Ammon's horn (tissue), 1 donor: ENCODE data around the gene VPS13D.
A peak's percentile ranks its signal among the peaks of the same experiment; 100 is the strongest.

ENCODE experiments used
- DNase-seq: peaks from one replicate; pipeline ENCODE4 v3.0.0-alpha.2; 2016; ENCODE audit warnings: low spot score

VPS13D gene

GRCh38 chr1:12495725-12496124 lies 265.9 kb downstream of the VPS13D start:
- no peak for DNase-seq

DNA sequence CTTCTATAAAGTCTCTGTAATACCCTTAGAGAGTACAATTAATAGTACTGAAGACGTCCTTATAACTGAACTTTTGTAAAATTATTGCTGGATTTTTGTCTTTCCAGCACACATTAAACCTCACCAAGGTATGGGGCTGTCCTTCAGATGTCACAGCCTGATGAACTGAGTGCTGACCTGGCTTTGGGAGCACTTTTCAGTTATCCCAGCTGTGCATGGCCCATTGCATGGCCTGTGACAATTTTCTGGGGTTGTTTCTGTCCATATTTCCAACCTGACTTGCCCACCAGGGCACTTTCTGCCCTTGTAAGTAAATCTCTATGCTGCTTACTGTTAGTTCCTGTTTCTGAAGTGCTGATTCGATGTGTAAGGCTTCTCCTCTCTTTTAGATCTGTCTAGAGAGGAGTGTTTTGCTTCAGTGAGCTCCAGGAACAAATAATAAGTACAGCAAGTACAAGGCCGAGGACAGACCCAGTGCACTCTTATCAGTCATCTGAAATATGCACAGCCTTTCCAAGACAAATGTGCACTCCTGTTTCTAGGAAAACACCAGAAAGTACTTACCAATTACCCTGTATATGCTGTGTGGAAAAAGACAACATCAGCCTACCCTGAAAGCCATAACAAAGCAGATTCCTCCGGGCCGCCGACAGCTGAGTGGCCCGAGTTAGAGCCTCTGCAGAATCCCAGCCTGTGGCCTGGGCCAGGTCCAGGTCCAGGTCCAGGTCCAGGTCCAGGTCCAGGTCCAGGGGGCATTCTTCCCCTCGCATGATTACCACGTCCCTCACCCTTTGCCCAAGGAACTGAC lies 266.5 kb downstream of the VPS13D start:
- DNase-seq = no peak

GRCh38 chr1:12499539-12500240 lies 269.9 kb downstream of the VPS13D start:
- no peak for DNase-seq

- DNase-seq = no peak
These were observed 271.8 kb downstream of the VPS13D start for GRCh38 chr1:12501661-12502060.

DNA sequence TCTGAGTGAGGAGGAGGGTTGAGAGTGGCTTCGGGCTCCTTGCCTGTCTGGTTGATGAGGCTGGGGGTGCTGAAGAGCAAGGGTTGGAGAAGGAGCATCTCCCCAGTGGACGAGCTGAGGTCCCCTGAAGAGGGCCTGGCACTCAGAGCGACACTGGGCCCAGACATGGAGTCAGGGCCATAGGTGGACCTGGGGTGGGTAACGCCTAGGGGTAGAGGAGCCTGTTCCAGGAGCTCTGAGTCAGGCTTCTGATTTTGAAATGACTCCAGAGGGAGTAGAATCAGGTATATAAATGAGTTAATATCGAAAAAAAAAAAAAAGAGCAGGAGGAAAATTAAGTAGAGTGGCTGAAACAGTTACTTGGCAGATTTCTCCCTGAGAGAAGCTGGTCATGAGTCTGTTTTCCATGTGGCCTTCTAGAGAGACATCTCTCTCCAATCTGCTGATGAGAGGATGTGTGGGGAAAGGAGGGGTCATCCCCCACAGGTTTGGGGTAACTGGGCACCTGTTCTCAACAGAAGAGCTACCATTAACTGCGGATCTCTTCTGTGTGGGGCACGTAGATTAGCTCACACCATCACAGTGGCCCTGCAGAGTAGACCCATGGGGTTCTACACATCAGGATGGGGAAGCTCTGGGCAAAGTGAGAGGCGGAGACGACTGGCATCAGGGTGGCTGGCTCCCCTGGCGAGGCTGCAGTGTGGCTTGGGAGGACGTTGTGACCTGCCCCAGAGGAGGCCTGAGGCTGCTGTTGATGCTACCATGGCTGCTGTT lies 272.7 kb downstream of the VPS13D start:
- no peak for DNase-seq

- DNase-seq = no peak
These were observed 273.9 kb downstream of the VPS13D start for GRCh38 chr1:12503709-12504108.

- no peak for DNase-seq
These were observed 274.8 kb downstream of the VPS13D start for GRCh38 chr1:12504601-12505000.

- DNase-seq = no peak
These were observed 275.4 kb downstream of the VPS13D start for GRCh38 chr1:12505231-12505630.

DNA sequence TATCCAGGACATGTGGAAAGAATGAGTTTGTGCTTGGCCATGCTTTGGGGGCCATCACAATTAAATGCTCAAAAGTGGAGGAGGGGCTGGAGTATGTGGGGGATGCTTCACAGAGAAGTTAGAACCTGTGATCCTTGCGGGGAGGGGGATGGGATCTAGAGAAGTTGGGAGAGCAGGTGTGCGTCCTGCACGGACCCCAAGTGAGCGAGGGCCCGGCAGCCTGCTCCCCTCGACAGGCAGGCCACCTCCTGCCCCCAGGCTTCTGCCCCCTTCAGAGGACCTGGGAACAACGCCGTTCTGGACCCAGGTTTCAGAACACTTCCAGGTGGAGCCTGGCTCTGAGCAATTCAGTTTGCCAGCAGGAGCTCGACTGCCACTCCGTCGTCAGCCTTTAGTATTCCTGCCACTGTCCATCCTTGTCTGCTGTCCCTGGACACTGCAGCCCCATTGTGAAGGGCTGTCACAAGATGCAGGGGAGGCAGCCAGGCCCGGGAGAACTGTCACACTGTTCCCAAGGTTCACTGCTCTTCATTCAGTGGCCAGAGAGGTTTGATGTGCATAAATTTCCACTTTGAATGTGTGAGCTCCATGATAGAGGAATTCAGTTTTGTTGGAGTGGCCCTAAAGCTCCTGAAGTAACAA lies 275.9 kb downstream of the VPS13D start:
- peak; percentile 66 for DNase-seq

- DNase-seq = no peak
These were observed 276.8 kb downstream of the VPS13D start for GRCh38 chr1:12506281-12507280.

GRCh38 chr1:12507631-12508030 lies 277.8 kb downstream of the VPS13D start:
- DNase-seq = no peak

DNA sequence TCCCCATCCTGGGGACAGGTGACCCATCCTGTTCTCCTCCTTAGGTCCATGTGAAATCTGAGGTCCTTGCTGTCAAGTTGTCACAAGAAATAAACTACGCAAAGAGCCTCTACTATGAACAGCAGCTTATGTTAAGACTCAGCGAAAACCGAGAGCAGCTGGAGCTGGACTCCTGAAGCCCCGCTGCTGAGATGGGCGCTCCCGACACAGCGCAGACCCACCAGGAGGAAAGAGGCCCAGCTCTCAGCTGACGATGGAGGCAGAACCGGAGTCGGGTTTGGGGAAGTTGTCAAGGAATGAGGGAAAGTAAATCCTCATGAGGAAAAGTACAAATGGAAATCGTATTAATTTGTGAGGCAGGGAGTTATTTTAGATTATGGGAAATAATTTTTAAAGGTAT lies 279.0 kb downstream of the VPS13D start:
- no peak for DNase-seq

DNA sequence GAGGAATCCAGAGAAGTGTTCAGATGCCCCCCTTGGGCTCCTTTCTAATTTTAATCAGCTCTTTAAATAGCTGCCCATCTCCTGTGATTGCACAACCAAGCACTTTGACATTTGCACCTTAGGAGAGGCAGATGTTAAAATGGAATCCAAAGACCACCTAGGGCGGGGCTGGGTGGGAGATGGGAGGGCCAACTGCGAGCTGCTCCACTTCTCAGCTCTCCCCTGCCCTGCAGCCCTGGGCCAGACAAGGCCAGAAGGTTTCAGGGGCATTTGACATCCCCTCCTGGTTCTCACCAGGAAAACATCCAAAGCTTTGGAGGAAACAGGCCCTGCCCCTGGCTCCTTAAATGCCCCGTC lies 281.3 kb downstream of the VPS13D start:
- DNase-seq = no peak

DNA sequence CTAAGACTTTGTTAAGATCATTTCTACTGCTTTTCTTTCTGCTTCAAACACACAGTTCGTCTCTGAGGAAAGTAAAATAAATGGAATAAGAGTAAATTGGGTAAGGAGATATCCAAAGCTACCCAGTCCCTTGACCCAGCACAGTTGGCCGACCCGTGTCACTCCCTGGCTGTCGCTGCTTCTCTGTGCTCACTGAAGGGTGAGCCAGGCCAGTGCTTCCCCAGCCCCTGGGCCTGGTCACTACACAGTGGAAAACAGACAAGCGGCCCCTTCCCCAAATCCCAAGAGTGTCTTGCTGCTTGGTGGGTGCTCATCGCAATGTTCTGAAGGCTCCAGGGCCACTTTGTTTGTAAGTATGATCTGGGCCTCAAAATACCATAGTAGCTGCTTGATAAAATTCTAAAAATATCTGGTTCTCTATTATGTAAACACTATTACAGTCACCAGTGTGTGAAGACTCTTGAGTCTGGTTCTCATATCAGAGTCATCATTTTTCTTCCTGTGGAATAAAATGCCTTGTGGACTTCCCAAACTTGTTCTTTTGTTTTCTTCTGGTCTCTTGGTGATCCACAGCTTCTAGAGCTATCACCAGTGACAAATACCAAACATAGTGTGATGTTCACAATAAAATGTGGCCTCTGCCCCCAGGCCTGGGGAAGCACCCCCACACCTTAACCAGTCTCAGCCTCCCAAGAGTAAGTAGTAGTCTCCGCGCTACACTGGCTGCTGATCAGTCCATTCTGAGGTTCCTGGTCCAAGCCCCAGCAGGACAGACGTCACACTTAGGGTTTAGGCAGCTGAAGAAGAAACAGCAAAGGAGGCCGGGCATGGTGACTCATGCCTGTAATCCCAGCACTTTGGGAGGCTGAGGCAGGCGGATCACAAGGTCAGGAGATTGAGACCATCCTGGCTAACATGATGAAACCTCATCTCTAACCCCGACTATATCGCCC lies 282.0 kb downstream of the VPS13D start:
- no peak for DNase-seq

DNA sequence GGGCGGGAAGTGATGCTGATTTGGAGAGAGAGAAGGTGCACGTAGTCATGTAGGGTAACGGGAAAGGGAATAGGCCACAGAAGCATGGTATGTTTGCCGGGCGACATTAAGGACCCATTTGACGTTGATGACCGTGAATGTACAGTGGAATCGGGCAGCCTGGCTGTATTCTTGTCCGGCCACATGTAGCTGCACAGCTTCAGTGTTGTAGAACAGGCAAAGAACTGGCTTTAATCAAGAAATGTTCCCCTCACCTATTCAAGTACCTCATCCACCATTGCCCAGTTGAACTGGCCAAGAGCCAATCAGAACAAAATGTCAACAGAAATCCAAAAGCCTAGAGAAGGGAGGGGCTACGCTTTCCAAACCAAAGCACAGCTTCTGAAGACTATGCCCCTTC lies 283.4 kb downstream of the VPS13D start:
- DNase-seq = no peak

DNA sequence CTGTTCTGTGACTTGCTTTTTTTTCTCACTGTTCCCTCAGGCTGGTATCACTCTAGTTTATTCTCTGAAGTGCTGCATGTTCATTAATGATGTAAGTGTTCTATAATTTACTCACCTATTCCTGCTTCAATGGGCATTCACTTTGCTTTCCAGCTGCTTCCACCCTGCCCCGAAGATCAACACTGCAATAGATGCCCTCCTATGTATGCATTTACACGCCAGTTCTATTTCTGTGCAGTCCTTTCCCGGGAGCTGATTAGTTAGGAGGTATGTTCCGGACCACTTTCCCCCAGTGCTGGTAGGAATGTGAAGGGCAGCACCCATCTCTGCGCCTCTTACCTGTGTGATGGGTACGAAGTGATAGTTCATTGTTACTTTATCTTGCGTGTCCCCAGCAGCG lies 284.8 kb downstream of the VPS13D start:
- no peak for DNase-seq

GRCh38 chr1:12515234-12515633 lies 285.4 kb downstream of the VPS13D start:
- no peak for DNase-seq

- DNase-seq = no peak
These were observed 286.9 kb downstream of the VPS13D start for GRCh38 chr1:12516741-12517140.

- peak; percentile 67 for DNase-seq
These were observed 289.3 kb downstream of the VPS13D start for GRCh38 chr1:12518931-12519692.
